ENCODE results near the gene ZSCAN31. TPM values are rescaled to one million over a fixed set of nuclear protein-coding genes. Genes with fewer than 3 reads are reported as not detected.

Gene ZSCAN31
- total and polyA plus RNA-seq, 9 of the 15 experiments (the other 6 are each of a cell fraction or from before 2014, with no cell fraction given) = 3.9 to 12.1 (median 7.0) TPM

- TF ChIP-seq HIVEP1 (CRISPR knock-in tag; IDR thresholded peaks at IDR 0.05) (no peak), NFIX (CRISPR knock-in tag; IDR thresholded peaks at IDR 0.05; ENCODE audit: low read depth) (no peak), TBP (optimal IDR thresholded peaks at IDR 0.05; ENCODE audit: low read depth, low read length) (no peak), ZNF143 (CRISPR knock-in tag; IDR thresholded peaks at IDR 0.05) (0 out of 2 replicates have a peak, but pooled peaks have one; percentile 36), NR1H2 (CRISPR knock-in tag; IDR thresholded peaks at IDR 0.05) (peak; percentile 48; the same call in 1 of the 2 replicates), POLR2G (IDR thresholded peaks at IDR 0.05; ENCODE audit: low read depth, low read length) (peak; percentile 31; the same call in 1 of the 2 replicates), SP1 (CRISPR knock-in tag; IDR thresholded peaks at IDR 0.05) (no peak)
These were observed 20.7 kb upstream of the ZSCAN31 start (continued) for GRCh38 chr6:28356666-28357020.

- in situ Hi-C loops (cut with MboI) (loop anchor here (5.0 kb wide), 1 partner anchor 219 kb away; no protein-coding TSS in a partner anchor), intact Hi-C loops (cut with micrococcal nuclease) (loop anchor here (1.0 to 10.0 kb wide), 5 partner anchors 135 to 521 kb away; a partner anchor contains a TSS)
- CTCF ChIA-PET (ENCODE audit: low intra/inter-chr PET ratio) = interaction anchor here (0.6 to 1.7 kb wide), 8 partner anchors 132 to 1194 kb away, joined by 3 to 12 read pairs (median 3); no protein-coding TSS in a partner anchor
- Histone ChIP-seq H3K4me1 (replicated peaks in 1 of 2; ENCODE audit: control insufficient read depth in 2 of 2, insufficient read depth in 2 of 2, low read length in 2 of 2) (peaks cover 44 to 49% of the 10 kb centered on the region in 2 experiments), H3K27ac (ENCODE audit: extremely low read depth, low read depth, low read length) (peak overlapping the region; percentile 76), H3K9me3 (replicated peaks; ENCODE audit: control insufficient read depth, insufficient read depth, low read depth, low read length) (no peaks in the 10 kb centered on the region; the same call in 1 of the 2 replicates), H3K9me1 (ENCODE audit: control insufficient read depth, insufficient read depth, low read length) (no peaks in the 10 kb centered on the region), H3K4me2 (ENCODE audit: insufficient read depth, low read length) (peak overlapping the region; percentile 95), H3K9ac (ENCODE audit: insufficient read depth in 1 of 2, low read depth in 2 of 2, low read length in 2 of 2) (peak overlapping the region; percentile 68 to 79), H3K27me3 (ENCODE audit: control insufficient read depth in 2 of 2, insufficient read depth in 2 of 2, low read length in 2 of 2) (no peaks in the 10 kb centered on the region; a peak in 1 of 5 replicates), H4K20me1 (replicated peaks; ENCODE audit: control insufficient read depth, insufficient read depth, low read length) (no peaks in the 10 kb centered on the region), H3K79me2 (ENCODE audit: control insufficient read depth, insufficient read depth, low read length) (peaks cover 69% of the 10 kb centered on the region), H3K36me3 (ENCODE audit: control insufficient read depth, insufficient read depth, low read length) (peaks cover 24% of the 10 kb centered on the region), H2AFZ (ENCODE audit: low read depth, low read length) (peak overlapping the region; percentile 84), H3K4me3 (peak overlapping the region; percentile 42)
- DNase-seq (ENCODE audit: extremely low read depth in 1 of 4, low spot score in 3 of 4) (peak; percentile 73 to 94 (median 75)), FAIRE-seq (peak; percentile 94), ATAC-seq (peak; percentile 80)
- WGBS (ENCODE audit: insufficient coverage, low coverage, missing lambda C conversion rate) = 4% methylated on average over 19 of the region's 19 CpGs
- BruUV-seq (replicated peaks) = no TSS peak
- POLR2A ChIA-PET = interaction anchor here (0.5 to 5.3 kb wide), 35 partner anchors 9 to 1975 kb away, joined by 3 to 80 read pairs (median 4); partner anchors contain the start of genes PGBD1, ZKSCAN8, ZSCAN26 and ZSCAN31
- no peak for TF ChIP-seq MYBL2 (IDR thresholded peaks at IDR 0.05; ENCODE audit: low read depth)
- TF ChIP-seq MYBL2 (CRISPR knock-in tag; IDR thresholded peaks at IDR 0.05; ENCODE audit: borderline replicate concordance) = no peak
- TF ChIP-seq MIER1 (IDR thresholded peaks at IDR 0.05; ENCODE audit: low read depth) = no peak
- no peak for TF ChIP-seq ZNF277 (CRISPR knock-in tag; IDR thresholded peaks at IDR 0.05; ENCODE audit: borderline replicate concordance)
- no peak for TF ChIP-seq ZNF274 (IDR thresholded peaks at IDR 0.05; ENCODE audit: borderline replicate concordance, low read depth, low read length)
- no peak for TF ChIP-seq TCF7L2 (IDR thresholded peaks at IDR 0.05; ENCODE audit: low read depth, low read length)
- TF ChIP-seq HLTF (IDR thresholded peaks at IDR 0.05) = 0 out of 2 replicates have a peak, but pooled peaks have one; percentile 46
- TF ChIP-seq ZNF740 (CRISPR knock-in tag; IDR thresholded peaks at IDR 0.05) = peak; percentile 70
- no peak for TF ChIP-seq ZNF740 (tag; IDR thresholded peaks at IDR 0.05)
- peak; percentile 22 for TF ChIP-seq FOSL1 (tag; conservative IDR thresholded peaks at IDR 0.05)
- TF ChIP-seq BMI1 (IDR thresholded peaks at IDR 0.05; ENCODE audit: low read length) = no peak
These were observed 20.1 kb upstream of the ZSCAN31 start for GRCh38 chr6:28355743-28356665.

All from K562 (cell line).